Thyroid gland (tissue), 4 donors: ENCODE measurements around the gene ADH4.

Source experiments
- CTCF ChIP-seq, 6 experiments: fragments of 200-600 bp in 3 of 6; fragments of 450-650 bp in 3 of 6; sonication (generic) in 3 of 6; IDR thresholded peaks; one replicate each; pipeline ENCODE4 v1.5.1; 2016 to 2019; ENCODE audit warnings: antibody characterized with exemption in 6 of 6, mild to moderate bottlenecking in 2 of 6, inconsistent platforms in 1 of 6, moderate library complexity in 1 of 6
- POLR2A ChIP-seq, 2 donors: fragments of 450-650 bp; IDR thresholded peaks; one replicate each; pipeline ENCODE4 v1.6.1; 2017; ENCODE audit warnings: antibody characterized with exemption in 2 of 2, mild to moderate bottlenecking in 2 of 2, moderate library complexity in 1 of 2

- TF ChIP-seq CTCF (IDR thresholded peaks at IDR 0.05) (no peak), POLR2A (IDR thresholded peaks at IDR 0.05) (no peak)
Measured at GRCh38 chr4:99154658-99155342, 10.7 kb upstream of the ADH4 start.
